ENCODE data around the gene ZC3H6.

Gene ZC3H6, protein sequence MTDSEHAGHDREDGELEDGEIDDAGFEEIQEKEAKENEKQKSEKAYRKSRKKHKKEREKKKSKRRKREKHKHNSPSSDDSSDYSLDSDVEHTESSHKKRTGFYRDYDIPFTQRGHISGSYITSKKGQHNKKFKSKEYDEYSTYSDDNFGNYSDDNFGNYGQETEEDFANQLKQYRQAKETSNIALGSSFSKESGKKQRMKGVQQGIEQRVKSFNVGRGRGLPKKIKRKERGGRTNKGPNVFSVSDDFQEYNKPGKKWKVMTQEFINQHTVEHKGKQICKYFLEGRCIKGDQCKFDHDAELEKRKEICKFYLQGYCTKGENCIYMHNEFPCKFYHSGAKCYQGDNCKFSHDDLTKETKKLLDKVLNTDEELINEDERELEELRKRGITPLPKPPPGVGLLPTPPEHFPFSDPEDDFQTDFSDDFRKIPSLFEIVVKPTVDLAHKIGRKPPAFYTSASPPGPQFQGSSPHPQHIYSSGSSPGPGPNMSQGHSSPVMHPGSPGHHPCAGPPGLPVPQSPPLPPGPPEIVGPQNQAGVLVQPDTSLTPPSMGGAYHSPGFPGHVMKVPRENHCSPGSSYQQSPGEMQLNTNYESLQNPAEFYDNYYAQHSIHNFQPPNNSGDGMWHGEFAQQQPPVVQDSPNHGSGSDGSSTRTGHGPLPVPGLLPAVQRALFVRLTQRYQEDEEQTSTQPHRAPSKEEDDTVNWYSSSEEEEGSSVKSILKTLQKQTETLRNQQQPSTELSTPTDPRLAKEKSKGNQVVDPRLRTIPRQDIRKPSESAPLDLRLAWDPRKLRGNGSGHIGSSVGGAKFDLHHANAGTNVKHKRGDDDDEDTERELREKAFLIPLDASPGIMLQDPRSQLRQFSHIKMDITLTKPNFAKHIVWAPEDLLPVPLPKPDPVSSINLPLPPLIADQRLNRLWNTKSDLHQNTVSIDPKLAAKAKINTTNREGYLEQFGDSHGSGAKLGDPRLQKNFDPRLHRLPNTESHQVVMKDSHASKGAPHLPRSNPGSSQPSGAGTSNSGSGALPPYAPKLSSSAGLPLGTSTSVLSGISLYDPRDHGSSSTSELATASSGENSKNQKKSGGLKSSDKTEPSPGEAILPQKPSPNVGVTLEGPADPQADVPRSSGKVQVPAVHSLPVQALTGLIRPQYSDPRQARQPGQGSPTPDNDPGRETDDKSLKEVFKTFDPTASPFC

DNA sequence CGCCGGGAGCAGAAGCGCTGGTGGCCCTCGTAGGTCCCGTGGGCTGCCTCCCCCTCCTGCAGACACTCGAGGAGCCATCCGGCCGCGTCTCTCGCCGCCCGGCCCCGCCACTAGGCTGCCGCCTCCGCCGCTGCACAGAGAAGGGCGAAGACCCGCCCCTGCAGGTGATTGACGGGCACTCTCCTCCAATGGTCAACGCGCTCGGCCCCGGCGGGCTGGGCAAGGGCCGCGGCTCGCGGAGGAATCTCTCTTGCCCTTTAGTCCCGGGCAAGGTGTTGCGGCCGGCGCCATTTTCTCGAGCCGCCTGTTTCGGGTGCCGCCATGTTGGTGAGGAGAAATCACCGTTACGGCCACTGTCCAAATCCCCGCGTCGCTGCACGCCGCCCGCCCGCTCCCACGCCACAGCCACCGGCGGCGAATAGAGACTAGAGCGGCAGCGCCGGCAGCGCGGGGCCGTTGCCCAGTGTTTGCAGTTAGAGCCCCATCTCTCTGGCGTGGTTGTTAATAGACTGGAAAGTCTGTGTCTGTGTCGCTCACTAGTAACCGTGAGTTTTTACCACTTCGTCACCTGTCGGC is at the start of gene ZC3H6:
Gene ZC3H6 (plus strand): TSS at position 287 of the 576 bp plus-strand sequence. CDS start 398 bp downstream, outside the sequence.
- peak; percentile 97 for DNase-seq

- peak; percentile 77 for DNase-seq
These were observed 46.0 kb upstream of the ZC3H6 start for GRCh38 chr2:112229348-112229747.

DNA sequence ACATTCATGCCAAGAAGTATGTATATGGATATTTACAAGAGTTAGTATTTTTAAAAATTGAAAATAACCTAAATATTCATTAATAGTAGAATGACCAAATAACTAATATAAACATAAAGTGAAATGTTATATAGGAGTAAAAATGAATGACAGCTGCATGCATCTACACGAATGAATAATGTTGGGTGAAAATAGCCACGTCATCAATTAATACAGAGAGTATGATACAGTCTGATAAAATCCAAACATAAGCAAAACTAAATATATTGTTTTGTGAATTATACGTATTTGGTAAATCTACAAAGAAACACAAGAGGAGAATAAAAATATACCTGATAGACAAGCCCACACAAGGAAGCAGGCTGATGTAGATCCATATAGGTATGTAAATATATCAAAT is 45.0 kb upstream of the ZC3H6 start:
- no peak for DNase-seq

- DNase-seq: no peak
These were observed 35.5 kb upstream of the ZC3H6 start for GRCh38 chr2:112239862-112240261.

- no peak for DNase-seq
These were observed 33.0 kb upstream of the ZC3H6 start for GRCh38 chr2:112242384-112242783.

DNA sequence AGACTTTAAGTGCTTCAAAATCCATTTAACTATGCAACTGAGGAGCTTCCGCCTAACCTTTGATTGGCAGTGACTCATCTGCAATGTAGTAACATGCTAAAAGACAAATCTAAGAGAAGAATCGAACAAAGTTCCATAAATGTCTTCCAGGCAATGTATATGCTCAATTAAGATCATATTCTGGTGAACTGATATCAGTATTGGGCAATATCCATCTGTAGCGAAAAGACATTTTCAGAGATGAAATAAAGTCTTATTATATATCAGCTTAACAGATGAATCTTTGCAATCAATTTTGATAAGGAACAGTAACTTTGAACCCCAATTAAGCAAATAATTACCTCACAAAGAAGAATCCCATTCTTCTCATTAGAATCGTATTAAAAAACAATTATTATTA is 32.2 kb upstream of the ZC3H6 start:
- DNase-seq: no peak

DNA sequence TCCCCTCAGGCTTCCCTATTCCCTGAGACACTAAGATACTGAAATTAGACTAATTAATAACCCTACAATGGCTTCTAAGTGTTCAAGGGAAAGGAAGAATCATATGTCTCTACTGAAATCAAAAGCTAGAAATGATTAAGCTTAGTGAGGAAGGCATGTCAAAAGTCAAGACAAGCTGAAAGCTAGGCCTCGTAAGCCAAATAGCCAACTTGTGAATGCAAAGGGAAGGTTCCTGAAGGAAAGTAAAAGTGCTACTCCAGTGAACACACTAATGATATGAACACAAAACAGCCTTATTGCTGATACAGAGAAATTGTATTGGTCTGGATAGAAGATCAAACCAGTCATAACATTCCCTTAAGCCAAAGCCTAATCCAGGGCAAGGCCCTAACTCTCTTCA is 30.5 kb upstream of the ZC3H6 start:
- DNase-seq: no peak

GRCh38 chr2:112251271-112251670 is 24.1 kb upstream of the ZC3H6 start:
- no peak for DNase-seq

- no peak for DNase-seq
These were observed 22.1 kb upstream of the ZC3H6 start for GRCh38 chr2:112253261-112253815.

DNA sequence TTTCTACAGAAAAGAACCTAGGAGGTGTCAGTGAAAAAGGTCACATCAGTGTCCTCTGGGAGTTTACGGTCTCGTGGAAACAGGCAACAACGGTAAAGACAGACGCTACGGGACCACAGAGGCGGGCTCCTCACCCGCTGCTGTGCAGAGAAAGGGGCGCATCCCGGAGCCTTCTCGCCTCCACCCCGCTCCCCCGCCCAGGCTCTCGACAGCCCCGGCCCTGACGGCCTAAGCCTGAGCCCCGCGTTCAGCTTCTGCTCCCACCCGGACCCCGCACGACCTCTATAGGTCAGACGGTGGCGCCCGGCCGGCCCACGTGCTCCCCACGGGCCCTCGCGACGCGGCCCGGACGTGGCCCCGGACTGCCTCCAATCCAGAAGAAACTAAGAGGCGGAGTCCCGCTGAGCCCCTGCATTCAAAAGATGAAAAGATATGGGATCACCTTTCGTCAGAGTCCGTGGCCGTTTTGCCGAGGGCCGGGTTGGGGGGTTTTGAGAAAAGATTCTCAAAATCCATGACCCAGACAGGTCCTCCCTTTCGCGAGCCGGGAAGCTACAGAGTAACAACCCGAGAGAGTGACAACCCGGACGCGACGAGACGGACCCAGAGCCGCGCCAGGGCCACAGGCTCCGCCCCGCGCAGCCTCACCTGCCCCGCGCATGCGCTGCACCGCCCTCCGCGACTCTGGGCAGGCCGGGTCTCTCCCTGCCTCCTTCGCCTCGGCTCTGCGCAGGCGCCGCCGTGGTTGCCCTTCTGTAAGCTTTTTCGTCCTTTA is 20.7 kb upstream of the ZC3H6 start, which contains the start of gene ZC3H8:
Gene ZC3H8 (minus strand): TSS at position 577 of the 775 bp plus-strand sequence. CDS start 61 bp downstream, at position 516.
- DNase-seq: peak; percentile 83

GRCh38 chr2:112255875-112256274 is 19.5 kb upstream of the ZC3H6 start:
- DNase-seq: no peak

GRCh38 chr2:112256654-112257053 is 18.7 kb upstream of the ZC3H6 start:
- no peak for DNase-seq

GRCh38 chr2:112257575-112257974 is 17.8 kb upstream of the ZC3H6 start:
- peak; percentile 44 for DNase-seq

DNA sequence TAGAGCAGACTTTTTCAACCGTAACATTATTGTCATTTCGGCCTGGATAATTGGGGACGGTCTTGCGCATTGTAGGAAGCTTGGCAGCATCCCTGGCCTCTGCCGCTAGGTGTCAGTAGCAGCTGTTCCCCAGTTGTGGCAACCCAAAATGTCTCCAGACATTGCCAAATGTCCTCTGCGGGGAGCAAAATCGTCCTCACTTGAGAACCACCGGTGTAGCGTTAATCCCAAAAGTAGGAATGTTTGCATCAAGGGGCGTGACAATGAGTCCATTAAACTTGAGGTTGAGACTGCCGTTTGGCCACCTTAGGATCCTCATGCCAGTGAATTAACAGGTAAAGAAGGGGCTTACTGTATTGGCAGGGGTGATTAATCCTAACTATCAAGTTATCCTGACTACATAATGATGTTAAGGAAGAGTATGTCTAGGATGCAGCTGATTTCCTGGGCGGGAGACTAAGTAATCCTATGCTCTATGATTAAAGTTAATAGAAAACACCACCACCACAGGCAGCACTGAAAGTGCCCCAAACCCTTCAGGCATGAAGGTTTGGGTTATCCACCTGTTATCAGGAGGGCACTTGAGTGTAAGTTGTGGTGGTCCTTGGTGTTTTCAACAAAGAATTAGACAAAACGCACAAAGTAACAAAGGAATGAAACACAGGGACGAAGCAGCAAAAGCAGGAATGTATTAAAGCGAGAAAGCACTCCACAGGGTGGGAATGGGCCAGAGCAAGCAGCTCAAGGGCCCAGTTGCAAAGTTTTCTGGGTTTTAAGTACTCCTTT is 15.7 kb upstream of the ZC3H6 start:
- DNase-seq: peak; percentile 27

DNA sequence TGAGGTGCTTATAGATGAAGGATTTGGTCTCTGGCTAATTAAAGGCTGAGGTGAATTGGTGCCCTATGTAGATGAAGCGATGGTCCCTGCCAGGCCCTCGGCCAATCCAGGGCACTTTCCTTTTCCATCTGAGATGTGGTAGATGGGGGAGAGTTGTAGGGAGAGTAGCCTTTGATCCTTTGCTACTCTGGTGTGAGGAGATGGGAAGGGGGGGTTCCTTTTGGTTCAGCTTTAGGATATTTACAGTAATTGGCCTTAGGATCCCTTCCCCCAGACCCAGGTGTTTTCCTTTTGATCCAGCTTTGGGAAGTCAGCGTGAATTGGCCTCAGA is 15.1 kb upstream of the ZC3H6 start:
- no peak for DNase-seq

GRCh38 chr2:112262876-112263275 is 12.5 kb upstream of the ZC3H6 start:
- no peak for DNase-seq

- no peak for DNase-seq
These were observed 6.8 kb upstream of the ZC3H6 start for GRCh38 chr2:112268547-112268946.

- no peak for DNase-seq
These were observed 2.7 kb upstream of the ZC3H6 start for GRCh38 chr2:112272669-112273068.

- no peak for DNase-seq
These were observed 2.0 kb upstream of the ZC3H6 start for GRCh38 chr2:112273349-112273748.

DNA sequence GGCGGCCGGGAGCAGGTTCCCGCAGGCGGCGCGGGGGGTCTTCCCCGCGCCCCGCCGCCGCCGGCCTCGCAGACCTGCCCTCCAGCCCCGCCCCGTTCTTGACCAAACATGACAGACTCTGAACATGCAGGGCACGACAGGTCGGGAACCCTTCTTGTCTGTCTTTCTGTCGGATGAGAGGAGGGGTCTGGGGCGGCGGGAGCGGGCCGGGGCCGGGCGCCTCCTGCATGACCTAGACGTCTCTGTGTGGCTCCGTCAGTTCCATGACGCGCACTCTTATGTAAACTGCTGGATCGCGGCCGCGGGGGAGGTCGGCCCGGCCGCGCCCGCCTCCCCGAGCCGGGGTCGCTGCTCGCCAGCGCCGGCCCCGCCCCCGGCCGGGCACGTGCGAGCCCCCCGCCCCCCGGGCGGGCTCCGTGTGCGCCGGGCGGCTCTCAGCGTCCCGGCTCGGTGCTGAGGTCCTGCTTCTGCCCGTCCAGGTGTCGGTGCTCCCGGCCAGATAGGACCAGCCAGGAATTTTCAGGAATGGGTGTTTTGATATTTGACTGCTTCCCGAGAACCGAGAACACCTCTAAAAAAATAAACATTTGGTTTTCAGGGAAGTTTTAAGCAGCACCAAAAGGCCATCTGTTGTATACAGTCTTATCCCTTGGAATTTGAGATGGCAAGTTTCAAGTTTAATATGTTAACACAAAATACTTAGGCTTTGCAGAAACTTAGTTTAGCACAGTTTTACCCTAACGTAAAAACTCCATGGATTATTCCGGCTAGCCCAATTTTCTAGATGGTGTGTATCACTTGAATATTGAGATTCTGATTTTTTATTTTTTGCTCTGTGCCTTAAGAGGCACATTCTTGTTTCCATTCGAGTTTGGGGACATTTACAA is 733 bp downstream of the ZC3H6 start:
- DNase-seq: peak; percentile 85

Measured in NCI-H226 (cell line).